ENCODE results near the gene TNFRSF8.

DNA sequence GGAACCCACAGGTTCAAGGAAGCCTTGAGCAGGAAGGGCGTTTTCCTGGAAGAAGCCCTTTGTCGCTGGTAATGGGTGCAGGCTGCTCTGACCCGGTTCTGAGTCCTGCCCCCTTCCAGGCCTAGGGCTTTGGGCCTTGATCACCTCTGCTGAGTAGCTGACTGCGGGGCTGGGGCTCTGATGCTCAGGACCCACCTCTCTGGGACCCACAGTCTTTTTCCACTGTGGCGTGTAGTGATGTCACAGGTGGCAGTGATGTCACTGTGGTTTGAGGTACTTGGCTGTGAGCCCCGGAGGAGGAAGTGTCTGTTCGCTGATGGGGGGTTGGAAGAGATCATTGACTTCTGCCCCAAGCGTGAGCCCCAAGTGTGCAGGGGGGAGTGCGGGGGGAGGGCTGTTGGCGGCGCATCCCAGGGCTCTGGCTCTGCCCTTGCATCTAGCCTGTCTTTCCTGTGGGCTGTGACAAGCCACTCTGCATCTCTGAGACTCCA lies 110.6 kb downstream of the TNFRSF8 start:
- no peak for TF ChIP-seq POLR2A (IDR thresholded peaks at IDR 0.05)
- TF ChIP-seq, protein P1, sequence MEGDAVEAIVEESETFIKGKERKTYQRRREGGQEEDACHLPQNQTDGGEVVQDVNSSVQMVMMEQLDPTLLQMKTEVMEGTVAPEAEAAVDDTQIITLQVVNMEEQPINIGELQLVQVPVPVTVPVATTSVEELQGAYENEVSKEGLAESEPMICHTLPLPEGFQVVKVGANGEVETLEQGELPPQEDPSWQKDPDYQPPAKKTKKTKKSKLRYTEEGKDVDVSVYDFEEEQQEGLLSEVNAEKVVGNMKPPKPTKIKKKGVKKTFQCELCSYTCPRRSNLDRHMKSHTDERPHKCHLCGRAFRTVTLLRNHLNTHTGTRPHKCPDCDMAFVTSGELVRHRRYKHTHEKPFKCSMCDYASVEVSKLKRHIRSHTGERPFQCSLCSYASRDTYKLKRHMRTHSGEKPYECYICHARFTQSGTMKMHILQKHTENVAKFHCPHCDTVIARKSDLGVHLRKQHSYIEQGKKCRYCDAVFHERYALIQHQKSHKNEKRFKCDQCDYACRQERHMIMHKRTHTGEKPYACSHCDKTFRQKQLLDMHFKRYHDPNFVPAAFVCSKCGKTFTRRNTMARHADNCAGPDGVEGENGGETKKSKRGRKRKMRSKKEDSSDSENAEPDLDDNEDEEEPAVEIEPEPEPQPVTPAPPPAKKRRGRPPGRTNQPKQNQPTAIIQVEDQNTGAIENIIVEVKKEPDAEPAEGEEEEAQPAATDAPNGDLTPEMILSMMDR (IDR thresholded peaks at IDR 0.05) = no peak

Measured in adrenal gland (tissue), 5 donors.